Measurements from ENCODE around the gene ACTRT2. TPM values are rescaled to one million over a fixed set of nuclear protein-coding genes. Genes with fewer than 3 reads are reported as not detected.

Gene ACTRT2
- total and polyA plus RNA-seq, 10 of the 15 experiments (the other 5 are each of a cell fraction or from before 2014, with no cell fraction given): not detected

- WGBS (ENCODE audit: insufficient coverage, insufficient replicate concordance, low lambda C conversion rate, missing lambda C conversion rate): 29% methylated on average over 8 of the region's 8 CpGs
These were observed 15.5 kb upstream of the ACTRT2 start for GRCh38 chr1:3005771-3006170.

More at GRCh38 chr1:3005771-3006170, 15.5 kb upstream of the ACTRT2 start:
- CTCF ChIA-PET: no interaction called here
- no peaks in the 10 kb centered on the region for H4K20me1 ChIP-seq (ENCODE audit: control insufficient read depth, insufficient read depth)
- H3K4me2 ChIP-seq (ENCODE audit: control insufficient read depth, insufficient read depth): no peak overlapping the region
- no peaks in the 10 kb centered on the region; the same call in 2 of the 3 replicates for H3K9me3 ChIP-seq (replicated peaks; ENCODE audit: control insufficient read depth, insufficient read depth, low read length)
- intact Hi-C loops (cut with micrococcal nuclease; ENCODE audit: unreplicated experiment) (no loop called here), in situ Hi-C loops (cut with MboI) (no loop called here)
- DNase-seq (ENCODE audit: low read depth, low spot score) (no peak), FAIRE-seq (no peak), ATAC-seq (no peak)
- H3K27me3 ChIP-seq (replicated peaks in 1 of 2; ENCODE audit: control insufficient read depth in 2 of 2, insufficient read depth in 2 of 2, low read length in 1 of 2): no peaks in the 10 kb centered on the region
- H2AFZ ChIP-seq (ENCODE audit: control insufficient read depth, low read depth, low read length): no peak overlapping the region
- H3K36me3 ChIP-seq (ENCODE audit: control insufficient read depth in 2 of 2, insufficient read depth in 2 of 2, low read length in 1 of 2): no peaks in the 10 kb centered on the region
- SMC1A ChIA-PET (ENCODE audit: uncharacterized antibody, unreplicated experiment): no interaction called here
- H3K27ac ChIP-seq (ENCODE audit: control insufficient read depth, insufficient read depth): no peak overlapping the region
- H3K9ac ChIP-seq (ENCODE audit: control insufficient read depth, insufficient read depth, low read length): no peak overlapping the region
- RAD21 ChIA-PET (ENCODE audit: unreplicated experiment): no interaction called here
- BruUV-seq (replicated peaks): no TSS peak
- H3K79me2 ChIP-seq (ENCODE audit: control insufficient read depth, insufficient read depth, low read length): no peaks in the 10 kb centered on the region
- H3K4me3 ChIP-seq: no peak overlapping the region
- H3K4me1 ChIP-seq (ENCODE audit: control insufficient read depth, insufficient read depth, low read length): no peaks in the 10 kb centered on the region
- TF ChIP-seq PAX5 (IDR thresholded peaks at IDR 0.05; ENCODE audit: borderline replicate concordance, low read depth, low read length) (no peak), CHD1 (IDR thresholded peaks at IDR 0.05; ENCODE audit: low read depth, low read length) (no peak), REST (IDR thresholded peaks at IDR 0.05; ENCODE audit: low read depth, low read length) (no peak), NFYB (IDR thresholded peaks at IDR 0.05; ENCODE audit: insufficient read depth, low read depth, low read length) (no peak)
- POLR2A ChIA-PET: no interaction called here

All from GM12878 (cell line).